H1 (cell line): ENCODE measurements around the gene CDHR5. TPM values are rescaled to one million over a fixed set of nuclear protein-coding genes. Genes with fewer than 3 reads are reported as not detected.

ENCODE experiments used
- CTCF ChIA-PET: fragments of 300-600 bp; sonication (Branson Sonifier 250); formaldehyde crosslinking; loops from one replicate; lab custom pipeline; 2021; ENCODE audit not compliant: partially characterized antibody; lab: Charles Lee
- POLR2A ChIA-PET: fragments of 300-600 bp; sonication (Branson Sonifier 250); formaldehyde crosslinking; loops from one replicate; lab custom pipeline; 2021; ENCODE audit warnings: inconsistent platforms; ENCODE audit not compliant: partially characterized antibody; lab: Charles Lee
- DNase-seq, 2 experiments: peaks; one replicate each; pipeline versions ENCODE4 v3.0.0 to v3.0.0-alpha.2; 2010 to 2022; ENCODE audit warnings: low spot score in 2 of 2, low read depth in 1 of 2, mixed read lengths in 1 of 2
- FAIRE-seq: peaks from 2 replicates; lab custom pipeline; 2011; peaks lifted over from hg19 to GRCh38; lab: Jason Lieb, UNC
- H2AFZ ChIP-seq: 2 replicates; pipeline ENCODE4 v1.8.1; 2012; ENCODE audit warnings: low read length, inconsistent platforms
- H2AK5ac ChIP-seq: 2 replicates; pipeline ENCODE4 v1.6.1; 2013; ENCODE audit warnings: low read depth, low read length
- H2BK120ac ChIP-seq: replicated peaks from 2 replicates; pipeline ENCODE3; 2013; ENCODE audit warnings: low read depth, low read length, inconsistent platforms
- H2BK12ac ChIP-seq: 2 replicates; pipeline ENCODE4 v1.6.1; 2013; ENCODE audit warnings: low read depth, low read length
- H2BK15ac ChIP-seq: 2 replicates; pipeline ENCODE4 v1.6.1; 2013; ENCODE audit warnings: low read length
- H2BK20ac ChIP-seq: 2 replicates; pipeline ENCODE4 v1.6.1; 2013; ENCODE audit warnings: low read length
- H2BK5ac ChIP-seq: 2 replicates; pipeline ENCODE4 v1.6.1; 2013; ENCODE audit warnings: low read depth, low read length
- H3K14ac ChIP-seq: 2 replicates; pipeline ENCODE4 v1.6.1; 2013; ENCODE audit warnings: inconsistent platforms; ENCODE audit not compliant: insufficient read length
- H3K18ac ChIP-seq: 2 replicates; pipeline ENCODE4 v1.6.1; 2013; ENCODE audit warnings: low read length; ENCODE audit errors: extremely low read depth
- H3K23ac ChIP-seq: 2 replicates; pipeline ENCODE4 v1.6.1; 2013; ENCODE audit warnings: inconsistent platforms; ENCODE audit not compliant: insufficient read length
- H3K23me2 ChIP-seq: 2 replicates; pipeline ENCODE4 v1.6.1; 2013; ENCODE audit warnings: low read depth, low read length
- H3K27ac ChIP-seq: 2 replicates; pipeline ENCODE4 v1.6.1; 2011; ENCODE audit warnings: low read depth, low read length, inconsistent platforms
- H3K27me3 ChIP-seq, 4 experiments: replicated peaks in 1 of 4; 1 replicate in 1 of 4; 2 replicates in 3 of 4; pipeline versions ENCODE4 v1.6.1 to v1.8.1; 2011 to 2013; ENCODE audit warnings: low read length in 3 of 4, mild to moderate bottlenecking in 3 of 4, inconsistent platforms in 2 of 4, mixed read lengths in 2 of 4, moderate library complexity in 1 of 4; ENCODE audit not compliant: control insufficient read depth in 3 of 4, insufficient read depth in 3 of 4; ENCODE audit errors: extremely low read depth in 1 of 4
- H3K36me3 ChIP-seq, 4 experiments: 2 replicates each; pipeline versions ENCODE4 v1.6.1 to v1.8.1; 2011 to 2013; ENCODE audit warnings: mild to moderate bottlenecking in 4 of 4, low read length in 3 of 4, moderate library complexity in 2 of 4, control low read depth in 1 of 4, inconsistent platforms in 1 of 4; ENCODE audit not compliant: insufficient read depth in 4 of 4, control insufficient read depth in 2 of 4
- H3K4ac ChIP-seq: replicated peaks from 2 replicates; pipeline ENCODE3; 2013; ENCODE audit warnings: low read length, low read depth, mixed read lengths, inconsistent platforms; ENCODE audit not compliant: insufficient read length
- H3K4me1 ChIP-seq, 4 experiments: replicated peaks in 1 of 4; 1 replicate in 1 of 4; 2 replicates in 3 of 4; pipeline versions ENCODE4 v1.6.1 to v1.8.1; 2011 to 2013; ENCODE audit warnings: low read length in 3 of 4, inconsistent platforms in 2 of 4, mixed read lengths in 1 of 4; ENCODE audit not compliant: insufficient read depth in 4 of 4, control insufficient read depth in 3 of 4
- H3K4me2 ChIP-seq, 2 experiments: 2 replicates each; pipeline versions ENCODE4 v1.6.1 to v1.8.1; 2011 to 2013; ENCODE audit warnings: low read depth in 2 of 2, low read length in 2 of 2, control low read depth in 1 of 2, inconsistent platforms in 1 of 2, mild to moderate bottlenecking in 1 of 2; ENCODE audit not compliant: insufficient read depth in 1 of 2
- H3K4me3 ChIP-seq, 4 experiments: fragments of 200-600, 300-600 bp in 1 of 4; sonication (generic), shearing (Covaris generic), sonication (Bioruptor Twin) in 1 of 4; 2 replicates each; pipeline versions ENCODE4 v1.5.1 to v1.8.1; 2011 to 2016; ENCODE audit warnings: low read length in 4 of 4, low read depth in 3 of 4, control low read depth in 2 of 4, inconsistent platforms in 2 of 4, mild to moderate bottlenecking in 2 of 4, mixed read lengths in 1 of 4, moderate library complexity in 1 of 4; ENCODE audit not compliant: insufficient read depth in 2 of 4; ENCODE audit errors: extremely low read depth in 1 of 4
- H3K56ac ChIP-seq: replicated peaks from 2 replicates; pipeline ENCODE3; 2013; ENCODE audit warnings: low read depth, mild to moderate bottlenecking, mixed read lengths, low read length, inconsistent platforms; ENCODE audit not compliant: insufficient read length
- H3K79me1 ChIP-seq: 2 replicates; pipeline ENCODE4 v1.6.1; 2013; ENCODE audit warnings: low read depth, low read length, control low read depth
- H3K79me2 ChIP-seq, 2 experiments: 2 replicates each; pipeline versions ENCODE4 v1.6.1 to v1.8.1; 2012 to 2013; ENCODE audit warnings: low read length in 2 of 2, mild to moderate bottlenecking in 2 of 2, inconsistent platforms in 1 of 2; ENCODE audit not compliant: insufficient read depth in 2 of 2, control insufficient read depth in 1 of 2
- H3K9ac ChIP-seq, 4 experiments: replicated peaks in 1 of 4; 1 replicate in 1 of 4; 2 replicates in 3 of 4; pipeline versions ENCODE4 v1.6.1 to v1.8.1; 2011 to 2013; ENCODE audit warnings: low read depth in 3 of 4, low read length in 3 of 4, control low read depth in 2 of 4, mild to moderate bottlenecking in 2 of 4, moderate library complexity in 2 of 4, inconsistent platforms in 1 of 4; ENCODE audit errors: extremely low read depth in 1 of 4
- H3K9me3 ChIP-seq, 2 experiments: 2 replicates each; pipeline versions ENCODE4 v1.6.1 to v1.8.1; 2012 to 2013; ENCODE audit warnings: mild to moderate bottlenecking in 2 of 2, moderate library complexity in 2 of 2, control low read depth in 1 of 2, inconsistent platforms in 1 of 2, low read depth in 1 of 2, low read length in 1 of 2, mixed read lengths in 1 of 2; ENCODE audit not compliant: insufficient read depth in 2 of 2
- H4K20me1 ChIP-seq, 2 experiments: replicated peaks in 1 of 2; 2 replicates each; pipeline versions ENCODE3 to v1.8.1; 2011 to 2013; ENCODE audit warnings: inconsistent platforms in 2 of 2, low read length in 2 of 2, mild to moderate bottlenecking in 1 of 2; ENCODE audit not compliant: insufficient read depth in 2 of 2, control insufficient read depth in 1 of 2
- H4K5ac ChIP-seq: 2 replicates; pipeline ENCODE4 v1.6.1; 2013; ENCODE audit warnings: low read length, low read depth, mixed read lengths, inconsistent platforms; ENCODE audit not compliant: insufficient read length
- H4K8ac ChIP-seq: 2 replicates; pipeline ENCODE4 v1.8.0; 2013; ENCODE audit warnings: mild to moderate bottlenecking, moderate library complexity, low read length, inconsistent platforms; ENCODE audit not compliant: insufficient read depth; ENCODE audit errors: extremely low read depth
- H4K91ac ChIP-seq: replicated peaks from 2 replicates; pipeline ENCODE3; 2013; ENCODE audit warnings: low read length, mixed read lengths, inconsistent platforms; ENCODE audit not compliant: insufficient read length
- ASH2L ChIP-seq: fragments of 200-600, 300-600 bp; sonication (generic); IDR thresholded peaks from one replicate; pipeline ENCODE4 v1.7.1; 2017; ENCODE audit warnings: low read length
- CBX8 ChIP-seq: fragments of 300-800, 300-1000 bp; sonication (generic); IDR thresholded peaks from 2 replicates; pipeline ENCODE4 v1.7.1; 2016; ENCODE audit warnings: low read depth, low read length, borderline replicate concordance
- CTCF ChIP-seq, 3 experiments: IDR thresholded peaks; 1 replicate in 2 of 3; 2 replicates in 1 of 3; pipeline versions ENCODE4 v1.5.1 to v1.6.1; 2011; ENCODE audit warnings: low read length in 3 of 3, mild to moderate bottlenecking in 3 of 3, inconsistent platforms in 2 of 3, low read depth in 1 of 3, moderate library complexity in 1 of 3; ENCODE audit not compliant: insufficient read depth in 1 of 3; ENCODE audit errors: control extremely low read depth in 1 of 3
- E2F6 ChIP-seq: IDR thresholded peaks from 2 replicates; pipeline ENCODE4 v1.6.1; 2012; ENCODE audit warnings: inconsistent platforms
- EGR1 ChIP-seq: IDR thresholded peaks from 2 replicates; pipeline ENCODE4 v1.6.1; 2011; ENCODE audit warnings: low read depth, low read length, borderline replicate concordance
- EZH2 ChIP-seq: fragments of 200-600 bp; sonication (generic); IDR thresholded peaks from 2 replicates; pipeline ENCODE4 v1.7.1; 2012; ENCODE audit warnings: low read depth, mild to moderate bottlenecking, moderate library complexity, low read length, inconsistent platforms; ENCODE audit not compliant: severe bottlenecking
- USF2 ChIP-seq: IDR thresholded peaks from 2 replicates; pipeline ENCODE4 v1.6.1; 2011; ENCODE audit warnings: low read length, improper control_type of control experiment
- WGBS, 2 experiments: shearing (Covaris generic) in 1 of 2; methylation state at CpG; one replicate each; pipeline versions ENCODE4 v1.1.6 to v1.1.7; 2013 to 2015; ENCODE audit warnings: low lambda C conversion rate in 2 of 2, mixed read lengths in 2 of 2, inconsistent platforms in 1 of 2, low coverage in 1 of 2, missing lambda C conversion rate in 1 of 2; ENCODE audit not compliant: insufficient replicate concordance in 2 of 2, insufficient coverage in 1 of 2, insufficient read length in 1 of 2; ENCODE audit errors: extremely low coverage in 1 of 2, missing lambda C conversion rate in 1 of 2; 5-methylcytosine and 5-hydroxymethylcytosine counted together
- polyA plus RNA-seq, 7 experiments: library from polyadenylated mRNA; depleted of rRNA in 3 of 7; stranded (reverse) in 5 of 7; unstranded in 2 of 7; fragments of >200 nt in 5 of 7; fragments of 200-250 nt in 2 of 7; gene quantifications; 1 replicate in 5 of 7; 2 replicates in 1 of 7; 4 replicates in 1 of 7; pipeline versions ENCODE4 v1.2.1 to v1.2.3, GENCODE V29; 2011 to 2013; ENCODE audit warnings: missing spikeins in 2 of 7, mixed read lengths in 2 of 7
- total RNA-seq: library from RNA; stranded (reverse); fragmentation: NEBNext Ultra II Directional; extraction: Animal tissue kit (Norgen Biotek cat#: 25700); gene quantifications from 2 replicates; pipeline ENCODE4 v1.2.1, GENCODE V29; 2021

Gene CDHR5
- total and polyA plus RNA-seq, 2 of the 8 experiments (the other 6 are each of a cell fraction or from before 2014, with no cell fraction given) = not detected

GRCh38 chr11:596374-596773 lies 28.4 kb downstream of the CDHR5 start:
- Histone ChIP-seq H4K8ac (no peak overlapping the region), H3K36me3 (peaks cover 20 to 62% (median 50%) of the 10 kb centered on the region in 4 experiments), H4K5ac (no peak overlapping the region), H3K27ac (no peak overlapping the region), H2BK20ac (no peak overlapping the region), H3K23ac (no peak overlapping the region), H2BK120ac (no peak overlapping the region), H3K14ac (no peak overlapping the region), H3K4me1 (no peaks in the 10 kb centered on the region), H3K4me2 (no peak overlapping the region), H3K9ac (no peak overlapping the region), H3K23me2 (no peaks in the 10 kb centered on the region), H2AFZ (no peak overlapping the region), H2BK5ac (no peak overlapping the region), H3K18ac (no peak overlapping the region), H3K79me1 (peaks cover 4% of the 10 kb centered on the region; the same call in 1 of the 2 replicates), H3K56ac (no peak overlapping the region), H2BK12ac (no peak overlapping the region), H4K20me1 (peaks cover 5 to 6% of the 10 kb centered on the region in 2 experiments), H2AK5ac (no peak overlapping the region), H3K4me3 (no peak overlapping the region), H3K79me2 (no peaks in the 10 kb centered on the region; a peak in 1 of 4 replicates), H3K27me3 (no peaks in the 10 kb centered on the region), H4K91ac (no peak overlapping the region), H3K4ac (no peak overlapping the region), H2BK15ac (no peak overlapping the region), H3K9me3 (no peaks in the 10 kb centered on the region)
- FAIRE-seq (no peak), DNase-seq (no peak)
- WGBS, 2 experiments = 98% methylated on average over 9 of the region's 10 CpGs; no CpG with 5 or more reads in 1 of the 2 experiments
- ChIA-PET POLR2A (interaction anchor here (0.7 kb wide), 1 partner anchor 15 kb away, joined by 3 read pairs; no protein-coding TSS in a partner anchor), CTCF (interaction anchor here (0.7 to 2.4 kb wide), 9 partner anchors 12 to 167 kb away, joined by 3 to 8 read pairs (median 3); partner anchors contain the start of gene SCT)
- TF ChIP-seq CBX8 (no peak), ASH2L (no peak), CTCF (IDR thresholded peaks at IDR 0.05; ENCODE audit: control extremely low read depth in 1 of 3, insufficient read depth in 1 of 3, low read depth in 1 of 3, low read length in 3 of 3) (no peak), EZH2 (no peak), EGR1 (no peak), E2F6 (no peak), USF2 (no peak)
